ENCODE measurements around the gene LRGUK.

- TF ChIP-seq EZH2 (IDR thresholded peaks at IDR 0.05; ENCODE audit: low read depth, unreplicated experiment) (no peak), CTCF (conservative IDR thresholded peaks at IDR 0.05; ENCODE audit: low read depth in 2 of 2) (no peak), POLR2AphosphoS5 (IDR thresholded peaks at IDR 0.05; ENCODE audit: low read depth) (no peak), EZH2phosphoT487 (IDR thresholded peaks at IDR 0.05; ENCODE audit: unreplicated experiment) (no peak), REST (IDR thresholded peaks at IDR 0.05; ENCODE audit: unreplicated experiment) (no peak), ETS1 (IDR thresholded peaks at IDR 0.05) (no peak), STAT1 (IDR thresholded peaks at IDR 0.05; ENCODE audit: unreplicated experiment) (no peak), JUNB (IDR thresholded peaks at IDR 0.05; ENCODE audit: unreplicated experiment) (no peak), CREB1 (CRISPR knock-in tag; IDR thresholded peaks at IDR 0.05; ENCODE audit: low read depth) (no peak), ZNF462 (CRISPR knock-in tag; IDR thresholded peaks at IDR 0.05) (no peak), ZNF331 (CRISPR knock-in tag; IDR thresholded peaks at IDR 0.05; ENCODE audit: low read depth) (no peak)
Observed at GRCh38 chr7:134155871-134156270, 28.7 kb downstream of the LRGUK start.
